Esophagus muscularis mucosa (tissue), 4 donors: ENCODE data around the gene RUNX3.

Source experiments
- CTCF ChIP-seq, 3 experiments: fragments of 200-600 bp in 2 of 3; fragments of 450-650 bp in 1 of 3; sonication (generic) in 2 of 3; IDR thresholded peaks; one replicate each; pipeline ENCODE4 v1.5.1; 2017 to 2019; ENCODE audit warnings: antibody characterized with exemption in 3 of 3, mild to moderate bottlenecking in 2 of 3, moderate library complexity in 1 of 3
- EP300 ChIP-seq: sonication (generic); formaldehyde crosslinking; IDR thresholded peaks from one replicate; pipeline ENCODE4 v1.6.1; 2017; ENCODE audit warnings: antibody characterized with exemption
- POLR2A ChIP-seq: fragments of 450-650 bp; IDR thresholded peaks from one replicate; pipeline ENCODE4 v1.6.1; 2017; ENCODE audit warnings: antibody characterized with exemption, moderate library complexity, mild to moderate bottlenecking, low read depth
- POLR2AphosphoS5 ChIP-seq, 2 donors: sonication (generic); formaldehyde crosslinking; IDR thresholded peaks; one replicate each; pipeline ENCODE4 v1.6.1; 2017; ENCODE audit warnings: antibody characterized with exemption in 2 of 2

GRCh38 chr1:24860841-24861240 is 69.2 kb downstream of the RUNX3 start:
- TF ChIP-seq CTCF (IDR thresholded peaks at IDR 0.05) (no peak), POLR2AphosphoS5 (IDR thresholded peaks at IDR 0.05) (no peak), POLR2A (no peak), EP300 (no peak)
